Activated naive CD8-positive, alpha-beta T cell treated with anti-CD3 and anti-CD28 coated beads, Interleukin-2, amount 10 ng/mL, durations not matched to agents 7 days and 5 days (primary cell): Measurements from ENCODE around the gene SLC8B1. TPM values are rescaled to one million over a fixed set of nuclear protein-coding genes. Genes with fewer than 3 reads are reported as not detected.
A peak's percentile ranks its signal among the peaks of the same experiment; 100 is the strongest.

ENCODE experiments used
- ATAC-seq: fragments of 150-1000 bp; cut with Tn5 transposase; one replicate; pipeline ENCODE4 v1.10.0; 2021; ENCODE audit warnings: low read depth, moderate library complexity
- POLR2A ChIA-PET: fragments of 350-600 bp; sonication (Branson Sonifier 250); formaldehyde crosslinking; loops from one replicate; lab custom pipeline; 2021; ENCODE audit warnings: antibody characterized with exemption; lab: Charles Lee
- DNase-seq: peaks from one replicate; pipeline ENCODE4 v3.0.0; 2021
- H3K27ac Mint-ChIP-seq: one replicate; pipeline ENCODE4 v1.8.0; 2022; ENCODE audit warnings: mild to moderate bottlenecking, mixed read lengths
- H3K27me3 Mint-ChIP-seq: one replicate; pipeline ENCODE4 v1.8.0; 2022; ENCODE audit warnings: mild to moderate bottlenecking, moderate library complexity, mixed read lengths
- H3K36me3 Mint-ChIP-seq: one replicate; pipeline ENCODE4 v1.8.0; 2021; ENCODE audit warnings: mild to moderate bottlenecking, mixed read lengths
- H3K4me1 Mint-ChIP-seq: one replicate; pipeline ENCODE4 v1.8.0; 2021; ENCODE audit warnings: mixed read lengths
- H3K4me3 Mint-ChIP-seq: one replicate; pipeline ENCODE4 v1.8.0; 2022; ENCODE audit warnings: mild to moderate bottlenecking, moderate library complexity, mixed read lengths
- H3K9me3 Mint-ChIP-seq: one replicate; pipeline ENCODE4 v1.8.0; 2021; ENCODE audit warnings: mixed read lengths
- total RNA-seq, 2 experiments: library from RNA; stranded (reverse); gene quantifications; one replicate each; pipeline ENCODE4 v1.2.3, GENCODE V29; 2021

Gene SLC8B1
- total RNA-seq, 2 experiments from 2014 or later = 42.1 to 42.4 TPM

GRCh38 chr12:113276306-113276705 is 58.6 kb downstream of the SLC8B1 start:
- no peak overlapping the region for H3K27ac Mint-ChIP-seq
- no peak overlapping the region for H3K4me3 Mint-ChIP-seq
- peaks cover 6% of the 10 kb centered on the region for H3K36me3 Mint-ChIP-seq
- peaks cover 8% of the 10 kb centered on the region for H3K4me1 Mint-ChIP-seq
- POLR2A ChIA-PET = interaction anchor here (0.6 kb wide), 1 partner anchor 829 kb away, joined by 3 read pairs; no protein-coding TSS in a partner anchor
- H3K9me3 Mint-ChIP-seq = no peaks in the 10 kb centered on the region
- H3K27me3 Mint-ChIP-seq = no peaks in the 10 kb centered on the region
- no peak for DNase-seq
- no peak for ATAC-seq

DNA sequence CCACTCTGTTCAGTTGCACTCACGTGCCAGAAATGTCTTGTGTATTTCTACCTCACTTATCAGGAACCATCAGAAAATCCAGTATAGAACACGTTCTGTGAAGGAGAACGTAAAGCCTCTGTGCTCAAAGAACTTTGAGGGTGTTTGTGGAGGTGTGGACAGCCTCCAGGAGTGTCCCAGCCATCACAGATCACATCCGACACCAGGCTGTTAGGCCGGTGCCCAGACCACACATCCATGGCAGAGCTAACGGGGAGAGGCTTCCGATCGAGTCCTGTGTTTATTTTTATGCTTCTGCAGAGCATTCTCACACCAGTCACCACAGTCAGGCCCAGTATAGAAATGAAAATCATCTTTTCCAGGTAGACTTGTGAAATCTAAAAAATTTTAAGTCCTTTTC is 60.1 kb downstream of the SLC8B1 start:
- Mint-ChIP-seq H3K27ac (peak overlapping the region; percentile 42), H3K4me1 (peaks cover 4% of the 10 kb centered on the region), H3K27me3 (no peaks in the 10 kb centered on the region), H3K36me3 (peaks cover 9% of the 10 kb centered on the region), H3K4me3 (no peak overlapping the region), H3K9me3 (no peaks in the 10 kb centered on the region)
- DNase-seq = no peak
- ATAC-seq = no peak
- POLR2A ChIA-PET = no interaction called here

DNA sequence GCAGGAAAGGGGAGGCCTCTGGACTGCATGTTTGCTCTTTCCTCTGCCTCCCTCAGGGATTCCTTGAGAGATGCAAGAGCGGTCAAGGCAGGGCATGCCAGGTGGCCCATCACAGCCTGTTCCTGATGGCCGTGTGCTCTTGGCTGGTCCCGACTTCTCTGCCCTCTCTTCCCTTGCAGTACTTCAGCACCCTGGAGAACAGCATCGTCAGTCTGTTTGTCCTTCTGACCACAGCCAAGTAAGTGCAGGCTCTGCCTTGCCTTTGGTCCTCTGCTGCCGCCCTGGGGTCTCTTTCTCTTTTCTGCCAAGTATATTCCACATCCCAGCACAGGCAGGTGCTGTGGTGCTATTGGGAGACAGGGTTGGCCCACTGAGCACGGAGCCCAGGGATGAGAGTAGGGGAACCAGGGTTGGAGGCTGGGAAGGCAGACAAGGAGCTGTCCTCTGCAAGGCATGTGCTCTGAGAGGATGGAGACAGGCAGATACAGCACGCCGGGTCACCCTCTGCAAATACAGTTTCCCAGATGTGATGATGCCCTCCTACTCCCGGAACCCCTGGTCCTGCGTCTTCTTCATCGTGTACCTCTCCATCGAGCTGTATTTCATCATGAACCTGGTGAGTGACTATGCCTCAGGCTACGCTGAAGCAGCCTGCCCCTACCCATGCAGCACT is 61.7 kb downstream of the SLC8B1 start:
- no peak overlapping the region for H3K27ac Mint-ChIP-seq
- peaks cover 1% of the 10 kb centered on the region for H3K4me1 Mint-ChIP-seq
- H3K9me3 Mint-ChIP-seq = no peaks in the 10 kb centered on the region
- POLR2A ChIA-PET = no interaction called here
- H3K4me3 Mint-ChIP-seq = no peak overlapping the region
- no peak for DNase-seq
- peaks cover 4% of the 10 kb centered on the region for H3K36me3 Mint-ChIP-seq
- H3K27me3 Mint-ChIP-seq = no peaks in the 10 kb centered on the region
- no peak for ATAC-seq

GRCh38 chr12:113271853-113272561 is 62.9 kb downstream of the SLC8B1 start:
- H3K4me1 Mint-ChIP-seq = peaks cover 2% of the 10 kb centered on the region
- H3K36me3 Mint-ChIP-seq = peaks cover 11% of the 10 kb centered on the region
- H3K27ac Mint-ChIP-seq = no peak overlapping the region
- POLR2A ChIA-PET = no interaction called here
- ATAC-seq = no peak
- DNase-seq = no peak
- H3K4me3 Mint-ChIP-seq = no peak overlapping the region
- no peaks in the 10 kb centered on the region for H3K27me3 Mint-ChIP-seq
- H3K9me3 Mint-ChIP-seq = no peaks in the 10 kb centered on the region

DNA sequence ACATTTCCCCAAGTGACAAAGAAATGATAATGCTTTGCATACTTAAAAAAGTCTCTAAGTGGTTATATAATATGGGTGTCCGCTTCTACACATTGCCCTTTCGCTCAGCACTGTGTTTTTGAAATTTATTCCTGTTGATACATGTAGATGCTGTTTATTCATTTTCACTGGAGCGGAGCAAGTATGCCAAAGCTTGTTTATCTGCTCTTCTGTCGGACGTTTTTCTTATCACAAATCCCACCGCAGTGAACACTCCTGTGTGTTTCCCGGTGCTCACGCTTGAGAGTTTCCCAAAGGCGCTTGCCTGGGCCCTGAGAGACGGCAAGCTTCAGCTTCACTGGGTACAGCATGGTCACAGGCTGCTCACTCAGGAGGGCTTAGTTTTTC is 63.5 kb downstream of the SLC8B1 start:
- peaks cover 13% of the 10 kb centered on the region for H3K36me3 Mint-ChIP-seq
- no peak overlapping the region for H3K4me3 Mint-ChIP-seq
- ATAC-seq (no peak), DNase-seq (no peak)
- peaks cover 3% of the 10 kb centered on the region for H3K4me1 Mint-ChIP-seq
- no peaks in the 10 kb centered on the region for H3K9me3 Mint-ChIP-seq
- no peak overlapping the region for H3K27ac Mint-ChIP-seq
- no peaks in the 10 kb centered on the region for H3K27me3 Mint-ChIP-seq
- POLR2A ChIA-PET = interaction anchor here (1.1 kb wide), 1 partner anchor 13 kb away, joined by 3 read pairs; no protein-coding TSS in a partner anchor

DNA sequence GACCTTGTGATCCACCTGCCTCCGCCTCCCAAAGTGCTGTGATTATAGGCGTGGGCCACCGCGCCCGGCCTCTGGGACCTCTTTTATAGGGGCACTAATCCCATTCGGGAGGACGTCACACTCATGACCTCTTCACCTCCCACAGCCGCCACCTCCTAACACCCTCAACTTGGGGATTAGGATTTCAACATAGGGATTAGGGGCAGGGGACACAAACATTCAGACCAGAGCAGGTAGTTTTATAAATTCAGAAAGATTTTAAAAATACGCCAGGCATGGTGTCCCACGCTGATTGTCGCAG is 64.2 kb downstream of the SLC8B1 start:
- DNase-seq (no peak), ATAC-seq (no peak)
- Mint-ChIP-seq H3K27ac (no peak overlapping the region), H3K9me3 (no peaks in the 10 kb centered on the region), H3K4me3 (no peak overlapping the region), H3K27me3 (no peaks in the 10 kb centered on the region), H3K36me3 (peaks cover 20% of the 10 kb centered on the region), H3K4me1 (peaks cover 6% of the 10 kb centered on the region)
- POLR2A ChIA-PET = interaction anchor here (1.1 kb wide), 1 partner anchor 13 kb away, joined by 3 read pairs; no protein-coding TSS in a partner anchor

DNA sequence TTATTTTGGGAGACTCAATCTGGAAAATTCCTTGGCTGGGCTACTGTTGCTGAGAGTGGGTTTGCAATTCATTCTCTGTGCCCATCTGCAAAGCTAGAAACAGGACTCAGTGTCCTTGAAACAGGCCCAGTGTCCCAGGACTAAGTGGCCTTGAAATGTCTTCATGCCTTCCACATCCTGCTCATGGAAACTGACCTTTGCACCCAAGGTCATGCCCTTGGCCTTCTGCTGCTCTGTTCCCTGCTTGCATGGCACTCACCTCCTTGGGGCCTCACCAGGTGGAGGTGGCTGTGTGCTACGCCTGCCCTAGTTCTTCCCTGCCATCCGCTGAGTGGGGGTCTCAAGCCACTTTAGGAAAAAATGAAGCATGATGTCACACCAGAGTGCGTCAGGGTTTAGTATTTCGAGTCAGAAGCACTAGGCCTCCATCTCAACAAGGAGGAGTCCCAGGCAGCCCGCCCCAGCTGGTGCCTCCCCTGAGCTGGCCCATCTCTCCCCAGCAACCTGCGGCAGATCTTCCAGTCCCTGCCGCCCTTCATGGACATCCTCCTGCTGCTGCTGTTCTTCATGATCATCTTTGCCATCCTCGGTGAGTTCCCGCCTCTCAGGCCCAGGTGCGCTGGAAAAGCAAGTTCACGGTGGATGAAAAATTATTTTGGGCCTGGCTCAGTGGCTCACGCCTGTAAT is 65.5 kb downstream of the SLC8B1 start:
- Mint-ChIP-seq H3K4me3 (no peak overlapping the region), H3K4me1 (peaks cover 10% of the 10 kb centered on the region), H3K27me3 (no peaks in the 10 kb centered on the region), H3K27ac (peak overlapping the region; percentile 25), H3K9me3 (no peaks in the 10 kb centered on the region), H3K36me3 (peaks cover 20% of the 10 kb centered on the region)
- POLR2A ChIA-PET = no interaction called here
- DNase-seq = no peak
- ATAC-seq = no peak

DNA sequence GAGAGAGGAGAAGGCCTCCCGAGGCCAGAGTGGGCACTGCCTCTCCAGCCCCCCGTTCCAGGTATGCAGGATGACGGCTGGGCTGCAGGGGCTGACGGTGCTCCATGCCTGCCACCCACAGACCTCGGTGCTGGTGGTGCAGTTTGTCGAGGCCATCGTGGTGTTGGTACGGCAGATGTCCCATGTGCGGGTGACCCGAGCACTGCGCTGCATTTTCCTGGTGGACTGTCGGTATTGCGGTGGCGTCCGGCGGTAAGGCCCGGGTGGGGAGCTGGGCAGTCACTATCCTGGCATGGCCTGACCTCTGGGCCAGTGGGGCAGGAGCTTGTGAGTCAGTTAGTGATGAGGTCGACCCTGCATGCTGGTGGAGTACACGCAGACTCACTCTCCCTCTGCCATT is 66.3 kb downstream of the SLC8B1 start:
- peaks cover 18% of the 10 kb centered on the region for H3K4me1 Mint-ChIP-seq
- no peak for DNase-seq
- H3K36me3 Mint-ChIP-seq = peaks cover 21% of the 10 kb centered on the region
- no peak overlapping the region for H3K27ac Mint-ChIP-seq
- POLR2A ChIA-PET = no interaction called here
- H3K9me3 Mint-ChIP-seq = no peaks in the 10 kb centered on the region
- ATAC-seq = no peak
- H3K27me3 Mint-ChIP-seq = no peaks in the 10 kb centered on the region
- no peak overlapping the region for H3K4me3 Mint-ChIP-seq

DNA sequence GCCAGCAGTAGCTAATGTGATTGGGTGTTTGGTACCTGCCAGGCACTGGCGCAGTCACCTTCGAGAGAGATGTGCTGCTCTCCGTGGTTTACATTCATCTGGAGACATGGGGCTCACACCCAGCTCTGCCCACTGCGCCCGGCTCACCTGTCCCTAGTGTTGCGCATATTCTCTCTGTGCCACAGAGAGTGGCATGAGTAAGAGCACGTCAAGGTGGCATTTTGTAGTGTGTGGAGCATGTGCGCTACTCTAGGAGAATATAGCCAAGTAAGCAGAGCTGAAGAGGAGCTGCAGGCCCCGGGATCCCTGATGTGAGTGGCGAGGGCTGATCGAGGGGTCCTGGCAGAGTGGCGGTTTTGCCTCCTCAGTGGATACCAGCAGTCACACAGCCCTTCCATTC is 66.8 kb downstream of the SLC8B1 start:
- no peak overlapping the region for H3K27ac Mint-ChIP-seq
- no peak for ATAC-seq
- no peaks in the 10 kb centered on the region for H3K27me3 Mint-ChIP-seq
- H3K4me1 Mint-ChIP-seq = peaks cover 21% of the 10 kb centered on the region
- POLR2A ChIA-PET = no interaction called here
- H3K4me3 Mint-ChIP-seq = no peak overlapping the region
- no peaks in the 10 kb centered on the region for H3K9me3 Mint-ChIP-seq
- no peak for DNase-seq
- peaks cover 23% of the 10 kb centered on the region for H3K36me3 Mint-ChIP-seq

DNA sequence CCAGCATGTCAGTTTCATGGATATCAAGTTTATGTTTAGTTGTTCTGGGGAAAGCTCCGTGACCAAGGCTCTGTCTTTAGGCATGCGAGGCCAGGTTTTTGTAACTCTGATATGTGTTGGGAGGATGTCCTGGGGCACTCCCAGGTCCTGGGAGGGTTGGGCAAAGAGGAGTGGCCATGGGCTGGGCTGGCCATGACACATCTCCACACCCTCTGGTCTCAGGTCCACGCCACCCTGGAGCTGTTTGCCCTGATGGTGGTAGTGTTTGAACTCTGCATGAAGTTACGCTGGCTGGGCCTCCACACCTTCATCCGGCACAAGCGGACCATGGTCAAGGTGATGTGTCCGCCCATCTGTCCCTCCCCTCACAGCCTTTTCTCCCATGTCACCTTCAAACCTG is 67.3 kb downstream of the SLC8B1 start:
- no peak for DNase-seq
- Mint-ChIP-seq H3K4me3 (no peak overlapping the region), H3K27me3 (no peaks in the 10 kb centered on the region), H3K36me3 (peaks cover 23% of the 10 kb centered on the region), H3K4me1 (peaks cover 24% of the 10 kb centered on the region), H3K9me3 (no peaks in the 10 kb centered on the region), H3K27ac (no peak overlapping the region)
- POLR2A ChIA-PET = no interaction called here
- ATAC-seq = no peak

DNA sequence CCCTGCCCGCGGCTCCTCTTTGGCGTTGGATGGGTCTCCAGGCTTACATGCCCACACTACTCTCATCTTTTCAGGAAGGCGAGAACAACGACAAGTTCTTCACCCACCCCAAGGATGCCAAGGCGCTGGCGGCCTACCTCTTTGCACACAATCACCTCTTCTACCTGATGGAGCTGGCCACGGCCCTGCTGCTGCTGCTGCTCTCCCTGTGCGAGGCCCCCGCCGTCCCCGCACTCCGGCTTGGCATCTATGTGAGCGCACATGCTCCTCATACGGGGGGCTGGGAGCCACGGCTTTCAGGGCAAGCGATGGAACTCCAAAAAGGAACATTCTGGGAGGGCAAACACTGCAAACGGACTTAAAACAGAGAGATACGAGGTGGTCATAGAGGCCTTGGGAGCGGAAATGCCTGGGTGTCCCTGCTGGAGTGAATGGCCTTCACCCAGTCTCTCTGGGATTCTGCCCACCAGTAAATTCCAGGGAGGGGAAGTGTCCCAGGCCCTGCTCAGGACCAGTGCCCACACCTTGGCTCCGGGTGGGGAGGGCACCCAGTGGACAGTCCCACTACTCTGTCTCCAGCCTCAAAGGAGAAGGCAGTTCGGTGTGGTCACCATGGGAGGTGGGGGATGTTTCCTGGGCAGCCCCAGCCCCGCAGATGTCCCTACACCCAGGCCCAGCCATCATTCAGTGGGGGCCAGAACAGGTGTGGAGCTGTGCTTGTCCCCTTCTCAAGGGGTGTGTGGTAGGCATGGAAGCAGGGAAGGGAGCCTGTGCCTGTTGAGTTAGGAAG is 68.6 kb downstream of the SLC8B1 start:
- Mint-ChIP-seq H3K27ac (peak overlapping the region; percentile 56), H3K4me3 (no peak overlapping the region), H3K36me3 (peaks cover 23% of the 10 kb centered on the region), H3K4me1 (peaks cover 34% of the 10 kb centered on the region), H3K9me3 (no peaks in the 10 kb centered on the region), H3K27me3 (no peaks in the 10 kb centered on the region)
- DNase-seq = no peak
- POLR2A ChIA-PET = no interaction called here
- no peak for ATAC-seq

DNA sequence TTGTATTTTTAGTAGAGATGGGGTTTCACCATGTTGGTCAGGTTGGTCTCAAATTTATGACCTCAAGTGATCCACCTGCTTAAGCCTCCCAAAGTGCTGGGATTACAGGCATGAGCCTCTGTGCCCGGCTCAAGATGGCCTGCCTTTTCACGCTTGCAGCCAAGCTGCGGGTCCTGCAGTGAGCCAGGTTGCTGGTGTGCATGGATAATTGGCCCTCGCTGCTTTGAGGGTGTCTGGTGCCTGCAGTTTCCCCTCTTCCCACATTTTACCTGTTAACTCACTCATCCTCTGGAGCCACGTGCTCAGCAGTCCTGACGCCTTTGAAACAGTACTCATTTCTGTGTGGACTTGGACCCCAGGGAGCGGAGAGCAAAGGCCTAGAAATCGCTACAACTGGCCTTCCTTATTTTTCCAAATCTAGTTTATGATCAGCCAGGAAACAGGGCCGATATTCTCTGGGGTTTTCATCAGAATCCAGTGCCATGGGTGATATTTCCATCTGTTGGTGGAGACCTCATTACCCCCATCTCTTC is 71.4 kb downstream of the SLC8B1 start:
- H3K4me3 Mint-ChIP-seq = peak overlapping the region; percentile 28
- POLR2A ChIA-PET = no interaction called here
- no peak for DNase-seq
- no peak for ATAC-seq
- H3K27ac Mint-ChIP-seq = peak overlapping the region; percentile 77
- H3K9me3 Mint-ChIP-seq = no peaks in the 10 kb centered on the region
- no peaks in the 10 kb centered on the region for H3K27me3 Mint-ChIP-seq
- peaks cover 28% of the 10 kb centered on the region for H3K36me3 Mint-ChIP-seq
- peaks cover 49% of the 10 kb centered on the region for H3K4me1 Mint-ChIP-seq

GRCh38 chr12:113262710-113263109 is 72.2 kb downstream of the SLC8B1 start:
- Mint-ChIP-seq H3K36me3 (peaks cover 24% of the 10 kb centered on the region), H3K9me3 (no peaks in the 10 kb centered on the region), H3K27ac (peak overlapping the region; percentile 92), H3K27me3 (no peaks in the 10 kb centered on the region), H3K4me1 (peaks cover 49% of the 10 kb centered on the region), H3K4me3 (peak overlapping the region; percentile 35)
- ATAC-seq (no peak), DNase-seq (no peak)
- POLR2A ChIA-PET = no interaction called here
